B cell (primary cell): ENCODE measurements around the gene TMOD1.

Experiments
- CTCF ChIP-seq: fragments of 200-600 bp; IDR thresholded peaks from one replicate; pipeline ENCODE4 v1.8.0; 2022; ENCODE audit warnings: antibody characterized with exemption, mild to moderate bottlenecking
- EZH2 ChIP-seq: IDR thresholded peaks from 2 replicates; pipeline ENCODE4 v1.6.1; 2012; ENCODE audit warnings: borderline replicate concordance, low read depth, mild to moderate bottlenecking, moderate library complexity, low read length; ENCODE audit not compliant: insufficient read depth, poor library complexity, severe bottlenecking

- no peak for TF ChIP-seq EZH2
- TF ChIP-seq CTCF, result no peak
Observed at GRCh38 chr9:97559111-97559514, 57.6 kb downstream of the TMOD1 start.
